HepG2 (cell line): Measurements from ENCODE around the gene LRRC42. TPM values are rescaled to one million over a fixed set of nuclear protein-coding genes. Genes with fewer than 3 reads are reported as not detected.

Experiments used
- ATAC-seq: fragments of 200-7000 bp; cut with Tn5 transposase; 3 replicates; pipeline ENCODE4 v1.9.1; 2020; ENCODE audit warnings: mild to moderate bottlenecking, moderate library complexity
- BruUV-seq: library from RNA; stranded (reverse); fragments of 400-500 nt; replicated peaks from 2 replicates; lab custom pipeline; 2021; lab: Mats Ljungman, UMichigan
- CTCF ChIA-PET: fragments of 300-600 bp; formaldehyde crosslinking; extraction: SDS; loops from one replicate; lab custom pipeline; 2021; ENCODE audit warnings: low total read pairs, inconsistent platforms, low intra/inter-chr PET ratio; lab: Yijun Ruan, JAX
- POLR2A ChIA-PET: fragments of 350-600 bp; sonication (Branson Sonifier 250); formaldehyde crosslinking; loops from one replicate; lab custom pipeline; 2020; ENCODE audit warnings: antibody characterized with exemption, inconsistent platforms; lab: Yijun Ruan, JAX
- DNase-seq: peaks from one replicate; pipeline ENCODE4 v3.0.0-alpha.2; 2015; ENCODE audit warnings: low spot score
- FAIRE-seq: peaks from 3 replicates; lab custom pipeline; 2011; peaks lifted over from hg19 to GRCh38; lab: Jason Lieb, UNC
- H2AFZ ChIP-seq: one replicate; pipeline ENCODE4 v1.6.1; 2011; ENCODE audit warnings: low read length, inconsistent platforms
- H3K27ac ChIP-seq: fragments of 300-600 bp; 3 replicates; pipeline ENCODE4 v1.8.0; 2011; ENCODE audit warnings: mixed run types, mild to moderate bottlenecking, mixed read lengths, low read length, inconsistent platforms; ENCODE audit not compliant: insufficient read depth; ENCODE audit errors: extremely low read length
- H3K27me3 ChIP-seq, 2 experiments: fragments of 200-600 bp in 1 of 2; 2 replicates in 1 of 2; 3 replicates in 1 of 2; pipeline versions ENCODE4 v1.6.0 to v1.8.0; 2011; ENCODE audit warnings: low read length in 2 of 2, mild to moderate bottlenecking in 2 of 2, moderate library complexity in 2 of 2, inconsistent platforms in 1 of 2; ENCODE audit not compliant: insufficient read depth in 2 of 2, control insufficient read depth in 1 of 2
- H3K36me3 ChIP-seq, 2 experiments: fragments of 200-600 bp in 1 of 2; replicated peaks in 1 of 2; 2 replicates in 1 of 2; 3 replicates in 1 of 2; pipeline versions ENCODE4 v1.5.1 to v1.8.0; 2011; ENCODE audit warnings: low read length in 2 of 2, inconsistent platforms in 1 of 2; ENCODE audit not compliant: insufficient read depth in 2 of 2, control insufficient read depth in 1 of 2
- H3K4me1 ChIP-seq: 2 replicates; pipeline ENCODE4 v1.5.1; 2012; ENCODE audit warnings: low read length, inconsistent platforms; ENCODE audit not compliant: insufficient read depth
- H3K4me2 ChIP-seq: 2 replicates; pipeline ENCODE4 v1.6.0; 2011; ENCODE audit warnings: low read depth, low read length, inconsistent platforms
- H3K4me3 ChIP-seq, 3 experiments: fragments of 200-600 bp in 1 of 3; sonication (generic), shearing (Covaris generic) in 1 of 3; replicated peaks in 1 of 3; 2 replicates each; pipeline ENCODE4 v1.5.1; 2011 to 2016; ENCODE audit warnings: low read length in 3 of 3, inconsistent platforms in 2 of 3, low read depth in 2 of 3, mild to moderate bottlenecking in 2 of 3, control low read depth in 1 of 3, mixed read lengths in 1 of 3; ENCODE audit not compliant: insufficient read depth in 1 of 3
- H3K79me2 ChIP-seq: one replicate; pipeline ENCODE4 v1.6.1; 2011; ENCODE audit warnings: low read length, inconsistent platforms; ENCODE audit not compliant: insufficient read depth
- H3K9ac ChIP-seq: 2 replicates; pipeline ENCODE4 v1.6.0; 2011; ENCODE audit warnings: mild to moderate bottlenecking, low read depth, low read length, inconsistent platforms; ENCODE audit not compliant: insufficient read depth
- H3K9me3 ChIP-seq: 2 replicates; pipeline ENCODE4 v1.5.1; 2012; ENCODE audit warnings: mild to moderate bottlenecking, low read length
- H4K20me1 ChIP-seq: 2 replicates; pipeline ENCODE4 v1.6.0; 2011; ENCODE audit warnings: inconsistent platforms, mild to moderate bottlenecking, low read length, moderate library complexity; ENCODE audit not compliant: insufficient read depth
- CREB1 ChIP-seq, 2 experiments: fragments of 450-650 bp in 1 of 2; IDR thresholded peaks; 2 replicates each; pipeline ENCODE4 v1.6.1; 2016 to 2017; ENCODE audit warnings: control low read depth in 1 of 2, mild to moderate bottlenecking in 1 of 2, missing compliant biosample characterization in 1 of 2, missing genetic modification characterization in 1 of 2
- EHMT2 ChIP-seq: fragments of 200-600 bp; sonication (generic); IDR thresholded peaks from 2 replicates; pipeline ENCODE4 v1.7.0; 2017; ENCODE audit warnings: antibody characterized with exemption, low read depth, low read length, borderline replicate concordance
- FOXK2 ChIP-seq: fragments of 450-650 bp; IDR thresholded peaks from 2 replicates; pipeline ENCODE4 v1.6.1; 2016
- GLI4 ChIP-seq: sonication (generic); formaldehyde crosslinking; IDR thresholded peaks from 2 replicates; pipeline ENCODE4 v1.5.1; 2020; ENCODE audit warnings: missing genetic modification reagents, mild to moderate bottlenecking, moderate library complexity, borderline replicate concordance
- HOXD1 ChIP-seq: sonication (generic); formaldehyde crosslinking; IDR thresholded peaks from 2 replicates; pipeline ENCODE4 v1.5.0; 2020; ENCODE audit warnings: missing genetic modification reagents
- WGBS: methylation state at CpG from one replicate; pipeline ENCODE4 v1.1.6; 2017; ENCODE audit warnings: low lambda C conversion rate; 5-methylcytosine and 5-hydroxymethylcytosine counted together
- in situ Hi-C: cut with HindIII; loops from 2 replicates; pipeline ENCODE4 v1.10.0; 2017; ENCODE audit warnings: low pct_unique_long_range_greater_than_20kb; ENCODE audit not compliant: extremely low pct_ligation_motif_present
- intact Hi-C: fragments of 100-400 bp; cut with micrococcal nuclease; formaldehyde crosslinking; loops from one replicate; pipeline ENCODE4 v1.10.0; 2022; ENCODE audit not compliant: unreplicated experiment
- polyA plus RNA-seq, 8 experiments: library from polyadenylated mRNA; depleted of rRNA in 3 of 8; stranded (reverse) in 7 of 8; unstranded in 1 of 8; fragments of >200 nt; fragmentation: Illumina TruSeq in 4 of 8; extraction: Trizol in 4 of 8; gene quantifications; 2 replicates each; pipeline versions ENCODE4 v1.2.1 to v1.2.3, GENCODE V29; 2011 to 2016; ENCODE audit warnings: low read depth in 4 of 8, missing spikeins in 1 of 8, mixed read lengths in 1 of 8; ENCODE audit not compliant: insufficient read depth in 1 of 8
- total RNA-seq, 5 experiments: library from RNA; depleted of rRNA; stranded (reverse); fragments of >200 nt; fragmentation: Illumina TruSeq; extraction: Trizol; gene quantifications; 2 replicates each; pipeline ENCODE4 v1.2.3, GENCODE V29; 2016; ENCODE audit warnings: low read depth in 1 of 5
- TF ChIP-seq, protein P1 (sequence below): sonication (generic); formaldehyde crosslinking; IDR thresholded peaks from 2 replicates; pipeline ENCODE4 v1.4.0; 2020; ENCODE audit warnings: mild to moderate bottlenecking, missing genetic modification reagents
- TF ChIP-seq, protein P2 (sequence below): sonication (generic); formaldehyde crosslinking; IDR thresholded peaks from 2 replicates; pipeline ENCODE4 v1.4.0; 2020; ENCODE audit warnings: missing genetic modification reagents, borderline replicate concordance
- TF ChIP-seq, protein P3 (sequence below): IDR thresholded peaks from 2 replicates; pipeline ENCODE4 v1.6.1; 2016

Gene LRRC42
- total and polyA plus RNA-seq, 2 of the 13 experiments (the other 11 are each of a cell fraction or from before 2014, with no cell fraction given), result 30.6 to 43.6 TPM

DNA sequence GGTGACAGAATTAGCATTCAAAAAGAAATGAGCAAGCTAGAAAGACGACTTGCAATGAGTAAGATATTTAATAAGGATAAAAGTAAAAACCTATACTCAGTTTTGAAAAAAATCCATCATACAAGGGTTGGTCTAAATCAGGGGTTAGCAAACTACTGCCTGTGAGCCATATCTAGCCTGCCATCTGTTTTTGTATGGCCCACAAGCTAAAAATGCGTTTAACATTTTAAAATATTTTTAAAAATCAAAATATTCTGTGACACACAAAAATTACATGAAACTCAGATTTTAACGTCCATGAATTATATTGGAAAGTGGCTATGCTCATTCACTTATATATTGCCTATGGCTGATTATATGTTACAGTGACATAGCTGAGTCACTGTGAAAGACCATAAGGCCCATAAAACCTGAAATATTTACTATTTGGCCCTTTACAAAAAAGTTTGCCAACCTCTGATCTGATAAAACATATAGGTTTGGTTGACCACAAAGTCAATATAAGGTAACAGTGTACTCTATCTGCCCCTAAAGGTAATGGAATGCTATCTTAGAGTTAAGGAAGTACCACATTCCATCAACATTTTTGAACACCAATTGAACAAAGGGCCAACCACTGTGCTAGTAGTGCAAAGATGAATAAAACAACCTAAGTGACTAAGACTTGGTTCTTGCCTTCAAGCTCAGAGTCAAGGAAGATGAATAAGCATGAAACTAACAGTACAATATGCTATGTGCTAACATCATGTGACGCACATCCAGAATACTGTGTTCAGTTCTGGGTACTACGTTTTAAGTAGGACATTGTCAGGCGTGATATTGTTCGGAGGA is 3.8 kb upstream of the LRRC42 start:
- FAIRE-seq (peak; percentile 73), ATAC-seq (no peak), DNase-seq (peak; percentile 38)
- Histone ChIP-seq H3K4me1 (peaks cover 38% of the 10 kb centered on the region), H3K36me3 (no peaks in the 10 kb centered on the region), H3K4me2 (0 out of 2 replicates have a peak overlapping the region, but pooled peaks have one; percentile 10), H3K9ac (no peak overlapping the region), H3K4me3 (no peak overlapping the region), H3K9me3 (no peaks in the 10 kb centered on the region), H3K79me2 (peaks cover 28% of the 10 kb centered on the region), H2AFZ (no peak overlapping the region), H4K20me1 (0 out of 2 replicates have a peak, but pooled peaks cover 2% of the 10 kb centered on the region), H3K27ac (no peak overlapping the region), H3K27me3 (no peaks in the 10 kb centered on the region; a peak in 1 of 5 replicates)
- in situ Hi-C loops, result loop anchor here (5.0 kb wide), 1 partner anchor 50 kb away; the partner anchor contains the start of gene DIO1
- TF ChIP-seq CREB1 (IDR thresholded peaks at IDR 0.05), result no peak
- TF ChIP-seq CREB1 (CRISPR knock-in tag; IDR thresholded peaks at IDR 0.05), result 0 out of 2 replicates have a peak, but pooled peaks have one; percentile 8
- no peak for TF ChIP-seq EHMT2
- BruUV-seq, result no TSS peak
- CTCF ChIA-PET, result no interaction called here
- 84% methylated on average over 7 of the region's 7 CpGs for WGBS
- POLR2A ChIA-PET, result no interaction called here
- intact Hi-C loops, result no loop called here

DNA sequence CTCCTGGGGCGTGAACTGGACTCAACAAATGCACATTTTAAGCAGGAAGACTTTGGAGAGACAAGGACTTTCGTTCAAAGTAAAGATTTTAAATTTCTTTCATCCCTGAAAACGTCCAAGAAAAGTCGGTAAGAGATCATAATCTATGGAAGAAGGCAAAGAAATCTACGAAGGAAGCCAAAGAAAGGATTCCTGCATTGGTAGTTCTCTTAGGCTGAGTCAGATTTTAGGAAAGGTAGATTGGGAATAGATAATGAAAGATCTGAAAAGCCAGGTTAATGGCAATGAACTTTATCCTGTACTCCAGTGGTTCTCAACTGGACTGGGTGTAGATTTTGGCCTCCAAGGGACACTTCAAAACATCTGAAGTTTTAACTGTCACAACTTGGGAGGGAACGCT is 3.1 kb upstream of the LRRC42 start:
- in situ Hi-C loops, result loop anchor here (5.0 kb wide), 1 partner anchor 51 kb away; the partner anchor contains the start of gene DIO1
- Histone ChIP-seq H3K4me1 (peaks cover 46% of the 10 kb centered on the region), H3K79me2 (peaks cover 35% of the 10 kb centered on the region), H3K9ac (no peak overlapping the region), H3K9me3 (no peaks in the 10 kb centered on the region), H3K27ac (no peak overlapping the region), H3K4me2 (no peak overlapping the region), H3K4me3 (no peak overlapping the region), H3K27me3 (no peaks in the 10 kb centered on the region; a peak in 1 of 5 replicates), H4K20me1 (0 out of 2 replicates have a peak, but pooled peaks cover 4% of the 10 kb centered on the region), H2AFZ (no peak overlapping the region), H3K36me3 (no peaks in the 10 kb centered on the region)
- POLR2A ChIA-PET, result no interaction called here
- 90% methylated on average over 6 of the region's 6 CpGs for WGBS
- DNase-seq, result no peak
- ATAC-seq, result no peak
- CTCF ChIA-PET, result no interaction called here
- no TSS peak for BruUV-seq
- FAIRE-seq, result no peak
- intact Hi-C loops, result no loop called here
- TF ChIP-seq, protein P1, sequence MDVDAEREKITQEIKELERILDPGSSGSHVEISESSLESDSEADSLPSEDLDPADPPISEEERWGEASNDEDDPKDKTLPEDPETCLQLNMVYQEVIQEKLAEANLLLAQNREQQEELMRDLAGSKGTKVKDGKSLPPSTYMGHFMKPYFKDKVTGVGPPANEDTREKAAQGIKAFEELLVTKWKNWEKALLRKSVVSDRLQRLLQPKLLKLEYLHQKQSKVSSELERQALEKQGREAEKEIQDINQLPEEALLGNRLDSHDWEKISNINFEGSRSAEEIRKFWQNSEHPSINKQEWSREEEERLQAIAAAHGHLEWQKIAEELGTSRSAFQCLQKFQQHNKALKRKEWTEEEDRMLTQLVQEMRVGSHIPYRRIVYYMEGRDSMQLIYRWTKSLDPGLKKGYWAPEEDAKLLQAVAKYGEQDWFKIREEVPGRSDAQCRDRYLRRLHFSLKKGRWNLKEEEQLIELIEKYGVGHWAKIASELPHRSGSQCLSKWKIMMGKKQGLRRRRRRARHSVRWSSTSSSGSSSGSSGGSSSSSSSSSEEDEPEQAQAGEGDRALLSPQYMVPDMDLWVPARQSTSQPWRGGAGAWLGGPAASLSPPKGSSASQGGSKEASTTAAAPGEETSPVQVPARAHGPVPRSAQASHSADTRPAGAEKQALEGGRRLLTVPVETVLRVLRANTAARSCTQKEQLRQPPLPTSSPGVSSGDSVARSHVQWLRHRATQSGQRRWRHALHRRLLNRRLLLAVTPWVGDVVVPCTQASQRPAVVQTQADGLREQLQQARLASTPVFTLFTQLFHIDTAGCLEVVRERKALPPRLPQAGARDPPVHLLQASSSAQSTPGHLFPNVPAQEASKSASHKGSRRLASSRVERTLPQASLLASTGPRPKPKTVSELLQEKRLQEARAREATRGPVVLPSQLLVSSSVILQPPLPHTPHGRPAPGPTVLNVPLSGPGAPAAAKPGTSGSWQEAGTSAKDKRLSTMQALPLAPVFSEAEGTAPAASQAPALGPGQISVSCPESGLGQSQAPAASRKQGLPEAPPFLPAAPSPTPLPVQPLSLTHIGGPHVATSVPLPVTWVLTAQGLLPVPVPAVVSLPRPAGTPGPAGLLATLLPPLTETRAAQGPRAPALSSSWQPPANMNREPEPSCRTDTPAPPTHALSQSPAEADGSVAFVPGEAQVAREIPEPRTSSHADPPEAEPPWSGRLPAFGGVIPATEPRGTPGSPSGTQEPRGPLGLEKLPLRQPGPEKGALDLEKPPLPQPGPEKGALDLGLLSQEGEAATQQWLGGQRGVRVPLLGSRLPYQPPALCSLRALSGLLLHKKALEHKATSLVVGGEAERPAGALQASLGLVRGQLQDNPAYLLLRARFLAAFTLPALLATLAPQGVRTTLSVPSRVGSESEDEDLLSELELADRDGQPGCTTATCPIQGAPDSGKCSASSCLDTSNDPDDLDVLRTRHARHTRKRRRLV (CRISPR knock-in tag), result no peak
- TF ChIP-seq, protein P2, sequence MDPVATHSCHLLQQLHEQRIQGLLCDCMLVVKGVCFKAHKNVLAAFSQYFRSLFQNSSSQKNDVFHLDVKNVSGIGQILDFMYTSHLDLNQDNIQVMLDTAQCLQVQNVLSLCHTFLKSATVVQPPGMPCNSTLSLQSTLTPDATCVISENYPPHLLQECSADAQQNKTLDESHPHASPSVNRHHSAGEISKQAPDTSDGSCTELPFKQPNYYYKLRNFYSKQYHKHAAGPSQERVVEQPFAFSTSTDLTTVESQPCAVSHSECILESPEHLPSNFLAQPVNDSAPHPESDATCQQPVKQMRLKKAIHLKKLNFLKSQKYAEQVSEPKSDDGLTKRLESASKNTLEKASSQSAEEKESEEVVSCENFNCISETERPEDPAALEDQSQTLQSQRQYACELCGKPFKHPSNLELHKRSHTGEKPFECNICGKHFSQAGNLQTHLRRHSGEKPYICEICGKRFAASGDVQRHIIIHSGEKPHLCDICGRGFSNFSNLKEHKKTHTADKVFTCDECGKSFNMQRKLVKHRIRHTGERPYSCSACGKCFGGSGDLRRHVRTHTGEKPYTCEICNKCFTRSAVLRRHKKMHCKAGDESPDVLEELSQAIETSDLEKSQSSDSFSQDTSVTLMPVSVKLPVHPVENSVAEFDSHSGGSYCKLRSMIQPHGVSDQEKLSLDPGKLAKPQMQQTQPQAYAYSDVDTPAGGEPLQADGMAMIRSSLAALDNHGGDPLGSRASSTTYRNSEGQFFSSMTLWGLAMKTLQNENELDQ, result no peak
- TF ChIP-seq FOXK2, result no peak
- TF ChIP-seq GLI4 (CRISPR knock-in tag), result no peak
- TF ChIP-seq HOXD1 (CRISPR knock-in tag), result no peak
- TF ChIP-seq, protein P3, sequence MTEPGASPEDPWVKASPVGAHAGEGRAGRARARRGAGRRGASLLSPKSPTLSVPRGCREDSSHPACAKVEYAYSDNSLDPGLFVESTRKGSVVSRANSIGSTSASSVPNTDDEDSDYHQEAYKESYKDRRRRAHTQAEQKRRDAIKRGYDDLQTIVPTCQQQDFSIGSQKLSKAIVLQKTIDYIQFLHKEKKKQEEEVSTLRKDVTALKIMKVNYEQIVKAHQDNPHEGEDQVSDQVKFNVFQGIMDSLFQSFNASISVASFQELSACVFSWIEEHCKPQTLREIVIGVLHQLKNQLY, result no peak
